ENCODE data around the gene ACRBP.
"Not testable (repeated sequence)": the region's sequence is repeated elsewhere in the genome, so short reads cannot be mapped to it uniquely, and the experiment has no call there.

The ACRBP gene

GRCh38 chr12:6614513-6615172 is 32.6 kb downstream of the ACRBP start:
- DNase-seq (ENCODE audit: low spot score), result no peak

DNA sequence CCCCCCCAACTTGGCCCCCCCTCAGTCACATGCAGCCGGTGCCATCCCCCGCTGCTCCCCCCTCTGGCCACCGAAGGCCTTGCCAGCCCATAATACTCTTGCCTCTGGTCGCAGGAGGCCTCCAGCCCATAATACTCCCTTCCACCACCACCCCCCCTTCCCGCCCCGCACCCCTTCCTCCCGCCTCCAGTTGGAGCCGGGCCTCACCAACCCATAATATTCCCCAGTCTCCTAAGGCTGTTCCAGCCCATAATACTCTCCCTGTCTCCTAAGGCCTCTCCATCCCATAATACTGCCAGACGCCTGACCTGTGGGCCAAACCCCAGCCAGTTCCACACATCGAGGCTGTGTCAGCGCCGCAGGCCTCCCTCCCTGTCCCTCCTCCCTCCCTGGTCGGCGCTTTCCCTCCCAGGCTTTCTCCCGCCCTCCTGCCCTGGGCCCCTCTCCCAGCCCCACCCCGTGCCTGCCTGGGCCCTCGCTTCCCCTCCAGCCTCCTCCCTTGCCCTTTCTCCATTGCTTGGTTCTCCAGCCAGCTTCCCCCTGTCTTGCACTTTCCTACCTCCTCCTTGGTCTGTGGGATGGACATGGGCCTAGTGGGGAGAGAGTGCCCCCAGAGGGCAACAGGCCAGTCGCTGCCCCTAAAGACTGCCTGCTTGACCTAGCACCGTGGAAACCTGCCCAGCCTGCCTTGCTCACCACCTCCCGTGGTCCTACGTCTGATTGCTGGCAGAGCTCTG is 33.3 kb downstream of the ACRBP start:
- DNase-seq (ENCODE audit: low spot score), result peak; percentile 90

DNA sequence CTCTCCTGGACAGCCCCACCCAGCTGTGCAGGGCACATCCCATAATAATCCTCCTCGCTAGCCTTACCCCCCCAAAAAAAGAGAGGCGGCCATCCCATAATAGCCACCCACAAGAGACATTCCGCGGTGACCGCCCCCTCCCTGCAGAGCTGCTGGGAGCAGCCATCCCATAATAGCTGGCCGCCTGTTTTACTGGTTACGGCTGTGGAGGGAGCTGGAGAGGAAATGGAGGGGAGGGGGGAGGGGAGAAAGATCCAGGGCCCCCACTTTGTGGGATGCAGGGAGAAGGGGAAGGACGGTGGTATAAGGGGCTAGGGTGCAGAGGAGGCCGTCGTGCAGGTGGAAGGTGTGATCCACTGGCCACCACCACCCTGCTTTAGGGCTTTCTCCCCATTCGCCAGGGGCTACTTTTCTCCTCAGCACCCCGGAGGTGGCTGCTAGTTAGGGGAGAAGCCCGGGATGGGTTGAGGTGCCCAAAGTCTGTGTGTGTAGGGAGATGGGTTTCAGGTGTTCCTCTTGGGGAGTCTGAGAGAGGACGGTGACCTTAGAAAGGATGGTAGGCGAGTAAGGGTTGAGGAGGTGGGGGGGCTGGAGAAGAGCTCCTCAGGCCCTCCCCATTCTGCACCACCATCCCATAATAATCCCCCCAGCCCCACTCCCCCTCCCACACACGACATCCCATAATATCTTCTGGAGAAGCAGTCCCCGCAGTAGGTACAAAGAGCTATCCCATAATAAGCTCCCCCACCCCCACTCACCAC is 34.0 kb downstream of the ACRBP start:
- peak; percentile 55 for DNase-seq (ENCODE audit: low spot score)

DNA sequence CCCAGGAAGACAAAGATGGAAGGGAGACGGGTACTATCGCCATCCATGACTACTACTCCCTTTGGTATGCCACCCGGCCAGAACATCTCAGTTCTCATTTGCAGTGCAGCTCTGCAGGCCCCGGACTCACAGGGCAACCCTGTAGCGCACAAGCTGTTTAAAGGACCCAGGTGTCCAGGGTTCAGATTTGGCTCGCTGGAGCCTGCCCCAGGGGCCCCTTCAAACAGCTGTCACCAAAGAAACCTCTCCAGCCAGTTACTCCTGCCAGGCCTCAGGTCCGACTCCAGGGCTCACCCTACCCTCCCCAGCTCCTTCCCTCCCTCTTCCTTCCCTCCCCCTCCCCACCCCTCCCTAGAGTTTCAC is 34.6 kb downstream of the ACRBP start:
- no peak for DNase-seq (ENCODE audit: low spot score)

GRCh38 chr12:6612247-6612646 is 35.0 kb downstream of the ACRBP start:
- no peak for DNase-seq (ENCODE audit: low spot score)

- no peak for DNase-seq (ENCODE audit: low spot score)
Observed at GRCh38 chr12:6608592-6609281, 38.5 kb downstream of the ACRBP start.

DNA sequence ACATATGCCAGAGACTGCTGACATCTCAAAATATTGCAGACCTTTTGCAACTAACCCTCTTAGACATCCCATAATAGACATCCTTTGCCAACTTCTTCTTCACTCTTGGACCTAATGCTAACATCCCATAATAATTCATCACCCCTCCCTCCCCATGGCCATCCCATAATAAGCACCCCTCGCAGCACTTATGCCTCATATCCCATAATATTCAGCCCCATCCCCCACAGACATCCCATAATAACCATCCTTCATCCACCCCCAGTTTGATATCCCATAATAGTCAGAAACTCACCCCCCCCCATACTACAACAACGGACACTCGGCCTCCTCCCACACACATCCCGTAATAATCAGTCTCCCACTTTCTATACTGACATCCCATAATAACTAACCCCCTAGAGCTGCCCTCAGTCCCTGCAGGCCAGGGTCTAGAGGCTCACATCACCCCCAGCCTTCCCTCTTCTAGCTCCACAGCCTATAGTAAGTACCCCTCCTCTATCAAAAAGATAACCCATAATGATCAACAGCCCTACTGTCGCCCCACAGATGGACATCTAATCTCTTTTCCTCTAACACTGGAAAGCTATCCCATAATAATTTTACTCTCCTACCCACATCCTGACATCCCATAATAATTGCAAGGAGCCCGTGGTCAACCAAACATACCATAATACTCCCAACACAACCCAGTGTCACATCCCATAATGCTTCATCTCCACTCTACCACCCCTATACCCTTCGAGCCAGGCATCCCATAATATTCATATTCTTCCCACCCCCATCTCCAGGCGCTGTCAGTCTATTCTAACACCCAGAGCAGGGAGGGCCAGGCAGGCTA is 39.3 kb downstream of the ACRBP start:
- DNase-seq (ENCODE audit: low spot score), result peak; percentile 44

DNA sequence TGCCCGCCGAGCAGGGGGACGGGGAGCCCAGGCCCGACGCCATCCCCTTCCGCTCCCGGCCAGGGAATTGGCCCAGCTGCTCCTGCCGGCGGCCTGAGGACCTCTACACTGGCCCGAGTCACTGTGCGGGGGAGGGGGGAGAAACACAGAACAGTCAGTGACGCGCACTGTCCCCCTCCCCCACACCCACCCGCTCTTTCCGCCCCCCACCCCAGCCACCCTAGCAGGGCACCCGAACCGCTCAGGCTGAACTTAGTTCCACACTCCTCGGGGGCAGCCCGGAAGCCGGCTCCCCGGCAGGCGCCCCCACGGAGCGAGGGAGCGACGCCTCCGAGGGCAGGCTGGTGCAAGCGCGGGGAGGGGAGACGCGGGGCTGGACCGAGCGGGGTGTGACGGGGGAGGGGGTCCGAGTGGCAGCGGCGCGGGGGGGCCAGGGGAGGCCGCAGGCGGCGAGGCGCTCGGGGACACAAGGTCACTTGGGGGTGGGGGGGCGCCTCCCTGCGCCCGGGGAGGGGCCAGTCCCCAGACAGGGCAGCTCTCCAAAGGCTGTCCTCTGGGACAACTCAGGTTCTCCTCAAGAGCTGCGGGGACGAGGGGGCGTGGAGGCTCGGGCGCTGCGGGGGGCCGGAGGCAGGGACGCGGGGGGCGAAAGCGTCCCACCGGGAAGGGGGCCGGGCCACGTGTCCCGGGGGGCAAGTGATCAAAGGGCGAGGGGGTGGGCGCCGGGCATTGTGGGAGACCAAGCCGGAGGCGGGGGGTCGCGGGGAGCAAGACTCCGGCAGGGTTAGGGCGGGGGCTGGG is 40.7 kb downstream of the ACRBP start:
- peak; percentile 58 for DNase-seq (ENCODE audit: low spot score)

DNA sequence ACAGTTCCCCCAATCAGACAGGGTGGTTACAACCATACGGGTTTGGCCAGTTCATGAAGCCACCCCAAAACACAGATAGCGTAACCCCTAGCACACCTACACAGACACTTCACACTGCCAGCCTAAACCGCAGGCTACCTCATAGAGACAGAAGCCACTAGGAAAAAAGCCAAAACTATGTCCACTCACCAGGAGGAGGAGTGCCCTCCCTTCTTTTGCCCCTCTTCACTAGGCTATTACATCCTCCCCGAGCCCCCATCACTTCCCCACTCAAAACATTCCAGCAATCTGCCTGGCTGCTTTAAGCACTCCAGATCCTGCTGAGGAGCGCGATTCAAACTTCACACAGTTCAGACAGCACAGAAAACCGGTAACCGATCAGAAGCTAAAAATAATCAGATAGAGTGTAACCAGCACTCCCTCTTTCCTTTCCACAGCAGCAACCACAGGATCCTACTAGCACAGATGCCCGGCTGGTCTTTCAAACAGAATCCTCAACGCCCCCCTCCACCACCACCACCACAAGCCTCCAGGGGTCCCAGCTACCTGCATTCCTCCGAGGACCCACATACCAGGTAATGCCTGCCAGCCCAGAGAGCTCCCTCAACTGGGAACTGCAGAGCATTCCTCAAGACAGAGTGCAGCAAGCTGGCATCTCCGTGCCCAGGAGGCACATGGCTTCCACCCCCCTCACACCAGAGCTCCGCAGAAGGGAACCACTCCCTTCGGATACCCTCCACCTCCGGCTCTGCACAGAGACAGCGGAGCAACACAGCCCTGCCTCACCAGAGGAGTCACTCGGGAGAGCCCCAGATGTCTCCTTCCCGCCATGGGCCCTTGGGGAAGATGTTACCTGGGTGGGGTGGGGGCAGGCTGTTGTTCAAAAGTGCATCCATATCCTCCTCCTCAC is 41.6 kb downstream of the ACRBP start:
- peak; percentile 25 for DNase-seq (ENCODE audit: low spot score)

GRCh38 chr12:6604259-6605029 is 42.8 kb downstream of the ACRBP start:
- no peak for DNase-seq (ENCODE audit: low spot score)

GRCh38 chr12:6603095-6603567 is 44.1 kb downstream of the ACRBP start:
- peak; percentile 51 for DNase-seq (ENCODE audit: low spot score)

DNA sequence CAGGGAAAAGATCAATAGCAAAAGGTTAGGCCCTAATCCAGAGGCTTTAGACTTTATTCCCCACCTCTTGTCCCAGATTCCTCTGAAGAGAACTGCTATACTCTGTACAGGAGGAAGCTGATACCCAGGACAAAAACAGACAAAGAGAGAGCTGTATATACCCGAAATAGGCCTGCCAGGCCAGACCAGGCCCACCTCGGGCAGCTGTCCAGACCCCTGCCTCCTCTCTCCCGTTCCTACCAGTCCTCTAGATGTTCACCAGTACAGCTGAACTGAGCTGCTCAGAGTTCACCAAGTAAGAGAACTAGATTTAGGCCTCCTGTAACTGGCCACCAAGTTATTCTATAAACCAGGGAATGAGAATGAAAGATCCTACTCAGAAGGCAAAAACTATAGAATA is 44.7 kb downstream of the ACRBP start:
- DNase-seq (ENCODE audit: low spot score), result no peak

- DNase-seq (ENCODE audit: low spot score), result not testable (repeated sequence)
Observed at GRCh38 chr12:6595673-6596072, 51.6 kb downstream of the ACRBP start.

- no peak for DNase-seq (ENCODE audit: low spot score)
Observed at GRCh38 chr12:6592087-6592486, 55.1 kb downstream of the ACRBP start.
